GM19452 (cell line): ENCODE data around the gene SLC35F1.
"Not testable (repeated sequence)": the region's sequence is repeated elsewhere in the genome, so short reads cannot be mapped to it uniquely, and the experiment has no call there.

Experiments
- ATAC-seq: cut with Tn5 transposase; IDR thresholded peaks from one replicate; pipeline ENCODE4 v1.9.1; 2021; ENCODE audit not compliant: unreplicated experiment

The SLC35F1 gene

GRCh38 chr6:117924690-117925089 lies 17.6 kb downstream of the SLC35F1 start:
- no peak for ATAC-seq

DNA sequence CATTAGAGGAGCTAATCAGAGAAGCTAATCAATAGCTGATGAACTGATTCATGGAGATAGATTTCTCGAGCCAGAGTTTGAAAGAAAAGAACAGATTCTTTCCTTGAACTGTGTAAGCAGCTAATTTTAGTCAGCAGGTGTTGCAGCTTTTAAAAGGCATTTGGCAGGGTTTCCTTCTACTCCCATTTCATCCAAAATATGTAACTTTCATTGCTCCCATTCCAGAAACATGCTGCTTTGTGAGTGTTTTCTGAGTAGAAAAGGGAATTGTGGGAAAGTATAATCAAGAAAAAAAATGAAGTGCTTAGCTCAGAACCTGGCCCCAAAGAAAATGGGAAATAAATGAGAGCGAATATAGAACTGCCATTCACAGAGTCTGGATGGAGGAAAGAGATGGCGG lies 20.8 kb downstream of the SLC35F1 start:
- no peak for ATAC-seq

- ATAC-seq: no peak
These were observed 21.8 kb downstream of the SLC35F1 start for GRCh38 chr6:117928833-117929232.

DNA sequence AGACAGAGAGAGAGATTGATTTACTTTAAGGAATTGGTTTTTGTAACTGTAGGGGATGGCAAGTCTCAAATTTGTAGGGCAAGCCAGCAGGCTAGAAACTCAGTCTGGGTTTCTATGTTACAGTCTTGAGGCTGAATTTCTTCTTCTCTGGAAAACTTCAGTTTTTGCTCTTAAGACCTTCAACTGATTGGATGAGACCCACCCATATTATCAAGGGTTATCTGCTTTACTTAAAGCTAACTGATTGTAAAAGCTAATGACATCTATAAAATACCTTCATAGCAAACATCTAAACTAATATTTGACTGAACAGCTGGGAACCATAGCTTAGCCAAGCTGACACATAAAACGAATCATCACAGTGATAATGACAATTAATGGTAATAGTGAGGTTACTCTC lies 22.4 kb downstream of the SLC35F1 start:
- no peak for ATAC-seq

DNA sequence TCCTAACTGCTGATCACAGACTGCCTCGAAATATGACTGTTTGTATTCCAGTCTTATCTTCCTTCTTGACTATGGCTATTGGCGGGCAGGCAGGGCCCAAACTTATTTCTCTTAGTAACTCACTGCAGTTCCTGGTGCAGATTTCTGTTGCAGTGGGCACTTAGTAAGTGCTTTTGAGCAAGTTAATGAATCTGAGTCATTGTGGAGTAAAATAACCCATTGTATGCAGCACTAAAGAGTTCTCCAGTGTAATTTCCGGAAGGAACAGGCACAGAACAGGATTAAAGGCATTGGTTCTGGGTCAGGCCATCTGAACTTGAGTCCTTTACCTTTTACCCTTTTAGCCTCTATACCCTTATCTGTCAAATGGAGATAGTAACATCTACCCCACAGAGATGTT lies 23.6 kb downstream of the SLC35F1 start:
- ATAC-seq: no peak

DNA sequence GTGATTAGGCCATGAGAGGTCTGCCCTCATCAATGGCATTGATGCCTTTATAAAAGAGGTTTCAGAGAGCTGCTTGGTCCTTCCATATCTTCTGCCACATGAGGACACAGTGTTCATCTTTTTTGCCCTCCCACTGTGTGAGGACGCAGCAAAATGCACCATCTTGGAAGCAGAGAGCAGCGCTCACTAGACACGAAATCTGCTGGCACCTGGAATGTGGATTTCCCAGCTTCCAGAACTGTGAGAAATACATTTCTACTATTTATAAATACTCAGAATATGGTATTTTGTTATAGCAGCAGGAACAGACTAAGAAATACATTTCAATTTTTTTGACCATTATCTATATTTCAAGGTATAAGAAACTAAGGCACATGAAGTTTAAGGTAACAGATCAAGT lies 24.9 kb downstream of the SLC35F1 start:
- no peak for ATAC-seq

DNA sequence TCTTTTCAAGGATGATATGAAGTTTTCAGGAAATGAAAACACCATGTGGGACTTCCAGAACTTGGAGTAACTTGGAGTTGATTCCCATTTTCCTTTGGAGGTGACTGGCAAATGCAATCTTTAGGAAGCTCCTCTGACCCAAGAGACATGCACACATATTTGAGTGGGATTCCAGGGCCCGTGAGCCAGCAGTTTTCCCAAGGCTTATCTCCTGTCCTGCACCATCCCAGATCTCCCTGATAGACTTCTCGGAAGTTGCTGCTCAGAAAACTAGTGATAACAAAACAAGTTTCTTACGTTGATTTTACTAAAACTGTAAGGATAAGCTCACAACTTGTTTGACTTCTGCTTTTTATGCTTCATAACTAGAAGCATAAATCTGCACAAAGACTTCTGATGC lies 25.6 kb downstream of the SLC35F1 start:
- ATAC-seq: no peak

- ATAC-seq: no peak
These were observed 26.4 kb downstream of the SLC35F1 start for GRCh38 chr6:117933471-117933870.

DNA sequence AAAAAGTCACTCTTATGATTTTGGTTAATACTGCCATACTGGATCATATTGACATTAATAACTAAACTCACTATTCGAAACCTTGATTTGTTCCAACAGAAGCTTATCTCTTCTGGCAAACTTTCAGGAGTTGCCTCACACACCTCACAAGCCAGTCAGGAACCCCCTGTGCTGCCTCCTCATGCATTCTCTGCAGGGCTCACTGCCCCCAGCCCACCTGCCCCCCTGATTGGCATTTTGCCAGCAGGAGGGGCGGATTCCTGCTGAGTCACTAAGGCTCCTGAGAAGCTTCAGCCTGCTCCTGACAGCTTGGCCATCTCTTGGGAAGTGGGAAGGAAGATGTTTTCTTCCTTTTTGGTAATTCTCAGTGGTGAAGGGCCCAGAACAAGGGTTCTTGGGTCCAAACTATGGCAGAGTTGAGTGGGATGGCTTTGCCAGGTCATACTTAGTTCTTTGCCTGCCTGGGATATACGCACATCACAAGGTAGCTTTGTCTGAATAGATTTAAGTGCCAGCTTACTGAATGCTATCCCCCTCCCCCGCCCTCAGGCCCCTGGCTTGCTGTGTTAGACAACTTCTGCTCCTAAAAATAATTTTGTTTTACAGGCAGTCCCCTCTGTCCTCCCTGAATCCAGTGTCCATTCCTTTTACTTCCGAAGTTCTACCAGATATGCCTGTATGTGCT lies 31.4 kb downstream of the SLC35F1 start:
- ATAC-seq: no peak

DNA sequence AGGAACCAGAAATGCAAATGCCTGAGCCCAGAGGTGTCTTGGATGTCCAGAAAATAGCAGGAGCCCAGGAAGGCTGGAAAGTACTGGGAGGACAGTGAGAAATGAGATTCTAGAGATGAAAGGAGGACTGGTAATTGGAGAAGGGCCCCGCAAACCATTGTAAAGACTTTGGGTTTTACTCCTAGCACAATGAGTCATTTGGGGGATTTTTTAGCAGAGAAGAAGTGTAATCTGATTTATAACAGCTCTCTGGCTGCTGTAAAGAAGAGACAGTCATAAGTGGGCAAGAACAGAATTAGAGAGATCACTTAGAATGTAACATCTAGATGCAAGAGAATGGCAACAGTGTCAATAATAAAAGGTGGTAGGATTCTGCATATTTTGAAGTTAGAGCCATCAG lies 40.2 kb downstream of the SLC35F1 start:
- ATAC-seq: no peak

GRCh38 chr6:117951783-117952182 lies 44.7 kb downstream of the SLC35F1 start:
- no peak for ATAC-seq

DNA sequence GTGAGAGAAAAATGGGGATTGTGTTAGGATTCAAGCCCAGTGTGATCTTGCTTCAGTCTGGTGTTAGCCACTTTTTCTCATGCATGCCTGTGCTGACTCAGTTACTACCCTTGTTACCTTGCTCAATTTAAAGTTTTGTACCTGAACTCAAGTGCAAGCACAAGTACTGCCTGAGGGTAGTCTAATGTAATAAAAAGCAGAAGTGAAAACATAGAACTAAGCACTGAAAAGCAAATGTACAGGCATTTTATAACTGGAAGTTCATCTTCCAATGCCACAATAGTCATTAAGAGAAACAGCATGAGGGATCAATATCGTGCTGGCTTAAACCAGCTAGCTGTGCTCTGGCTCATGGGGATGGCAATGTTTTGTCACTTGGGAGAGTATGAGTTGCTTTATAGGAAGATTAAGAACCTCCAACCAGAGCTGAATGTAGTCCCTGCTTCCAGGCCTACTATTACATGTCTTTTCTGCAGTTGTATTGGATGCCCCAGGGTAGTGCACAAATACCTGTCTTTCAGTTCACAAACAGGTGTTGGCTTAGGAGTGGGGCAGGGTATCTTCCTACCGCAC lies 48.7 kb downstream of the SLC35F1 start:
- no peak for ATAC-seq

DNA sequence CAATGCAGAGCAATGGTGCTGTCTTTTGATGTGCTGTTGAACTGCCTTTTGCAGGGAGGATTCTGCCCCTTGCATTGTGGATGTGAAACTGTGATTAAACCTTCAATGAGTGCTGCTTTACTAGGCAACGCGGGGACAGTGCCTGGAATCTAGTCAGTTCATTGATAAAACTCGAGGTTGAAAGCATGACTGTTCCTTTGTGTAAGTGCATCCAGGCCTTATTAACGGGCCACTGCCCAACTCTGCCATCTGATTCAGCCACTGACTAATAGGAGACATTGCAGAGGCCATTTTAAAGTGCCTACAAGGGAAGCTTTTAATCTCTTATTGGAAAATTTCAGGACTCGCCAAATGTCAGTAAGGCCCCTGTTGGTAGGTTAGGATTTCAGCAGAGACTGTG lies 49.3 kb downstream of the SLC35F1 start:
- no peak for ATAC-seq

DNA sequence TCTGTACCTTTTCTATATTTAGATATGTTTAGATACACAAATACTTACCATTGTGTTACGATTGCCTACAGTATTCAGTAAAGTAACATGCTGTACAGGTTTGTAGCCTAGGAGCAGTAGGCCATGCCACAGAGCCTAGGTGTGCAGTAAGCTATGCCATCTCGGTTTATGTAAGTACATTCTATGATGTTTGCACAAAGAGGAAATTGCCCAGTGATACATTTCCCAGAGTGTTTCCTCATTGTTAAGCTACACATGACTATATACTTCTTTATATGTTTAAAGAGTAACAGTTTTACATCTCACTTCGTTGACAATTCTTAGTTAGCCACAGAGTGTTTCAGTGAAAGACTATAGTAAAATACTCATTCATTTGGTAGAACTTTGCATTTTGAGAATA lies 51.5 kb downstream of the SLC35F1 start:
- no peak for ATAC-seq

DNA sequence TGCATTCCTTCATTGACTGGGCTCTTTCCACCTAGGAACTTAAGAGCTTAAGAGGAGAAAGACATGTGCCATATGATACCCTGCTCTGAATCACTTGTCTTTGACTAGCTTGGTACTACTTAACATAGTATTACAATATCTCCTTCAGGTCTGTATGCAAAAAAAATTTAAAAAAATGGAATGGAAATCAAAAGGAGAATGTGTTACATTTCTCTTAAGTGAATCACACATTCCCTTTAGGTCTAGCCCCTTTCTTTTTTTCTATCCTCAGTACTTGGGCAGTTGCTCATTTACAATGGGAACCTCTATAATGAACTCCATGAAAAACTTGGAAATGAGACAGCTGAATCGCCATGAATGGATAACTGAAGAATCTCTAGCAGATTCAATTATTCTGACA lies 53.8 kb downstream of the SLC35F1 start:
- ATAC-seq: no peak

- no peak for ATAC-seq
These were observed 54.2 kb downstream of the SLC35F1 start for GRCh38 chr6:117961301-117961700.

DNA sequence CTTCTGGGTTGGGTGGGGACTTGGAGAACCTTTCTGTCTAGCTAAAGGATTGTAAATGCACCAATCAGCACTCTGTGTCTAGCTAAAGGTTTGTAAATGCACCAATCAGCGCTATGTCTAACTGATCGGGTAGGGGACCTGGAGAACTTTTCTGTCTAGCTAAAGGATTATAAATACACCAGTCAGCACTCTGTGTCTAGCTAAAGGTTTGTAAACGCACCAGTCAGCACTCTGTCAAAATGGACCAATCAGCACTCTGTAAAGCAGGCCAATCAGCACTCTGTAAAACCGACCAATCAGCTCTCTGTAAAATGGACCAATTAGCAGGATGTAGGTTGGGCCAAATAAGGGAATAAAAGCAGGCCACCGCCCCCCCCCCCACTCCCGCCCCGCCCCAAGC lies 58.7 kb downstream of the SLC35F1 start:
- not testable (repeated sequence) for ATAC-seq

GRCh38 chr6:117971637-117972036 lies 64.6 kb downstream of the SLC35F1 start:
- ATAC-seq: no peak

GRCh38 chr6:117974914-117975627 lies 68.0 kb downstream of the SLC35F1 start:
- ATAC-seq: no peak

DNA sequence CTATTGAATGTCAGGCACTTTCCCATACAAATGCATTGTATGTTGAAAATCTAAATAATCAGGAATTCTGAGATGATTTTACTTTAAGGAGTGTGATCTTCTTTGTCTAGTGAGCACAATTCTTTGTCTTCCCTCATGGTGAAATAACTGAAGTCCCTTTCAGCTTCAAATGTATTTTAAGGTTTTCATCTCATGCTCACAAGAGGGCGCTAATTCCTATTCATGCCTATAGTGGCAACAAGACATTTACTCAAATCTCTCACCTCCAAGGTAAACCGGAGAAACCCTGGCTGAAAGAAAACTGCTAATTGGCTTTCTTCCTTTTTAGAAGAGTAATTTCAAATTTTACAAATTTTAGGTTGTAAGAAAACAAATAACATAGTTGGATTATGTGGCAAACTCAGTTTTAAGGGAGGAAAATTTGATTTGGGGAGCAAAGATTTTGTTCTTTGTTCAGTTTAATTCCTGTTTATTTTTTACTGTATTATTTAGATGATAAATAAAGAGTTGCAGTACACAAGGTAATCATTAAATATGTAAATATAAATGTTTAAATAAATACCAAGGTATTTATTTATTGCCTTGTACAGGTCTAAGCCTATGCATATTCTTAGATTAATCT lies 69.1 kb downstream of the SLC35F1 start:
- no peak for ATAC-seq

DNA sequence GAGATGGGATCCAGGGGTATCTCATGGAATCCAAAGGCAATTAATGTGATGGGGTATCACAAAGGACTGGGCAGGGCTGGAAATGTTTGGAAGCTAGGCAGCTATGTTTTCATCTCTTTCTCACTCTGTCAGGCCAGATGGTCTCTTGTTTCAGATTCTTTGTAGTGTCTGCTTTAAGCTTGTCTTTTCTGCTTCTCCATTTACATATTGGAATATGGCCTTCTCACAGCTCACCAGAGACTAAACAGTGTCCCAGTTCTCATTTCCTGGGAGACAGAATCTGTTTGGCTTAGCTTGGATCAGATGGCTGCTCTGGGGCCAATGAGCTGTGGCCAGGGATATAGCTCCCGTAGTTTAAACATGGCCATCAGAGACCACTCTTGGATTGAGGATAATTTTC lies 78.9 kb downstream of the SLC35F1 start:
- no peak for ATAC-seq

DNA sequence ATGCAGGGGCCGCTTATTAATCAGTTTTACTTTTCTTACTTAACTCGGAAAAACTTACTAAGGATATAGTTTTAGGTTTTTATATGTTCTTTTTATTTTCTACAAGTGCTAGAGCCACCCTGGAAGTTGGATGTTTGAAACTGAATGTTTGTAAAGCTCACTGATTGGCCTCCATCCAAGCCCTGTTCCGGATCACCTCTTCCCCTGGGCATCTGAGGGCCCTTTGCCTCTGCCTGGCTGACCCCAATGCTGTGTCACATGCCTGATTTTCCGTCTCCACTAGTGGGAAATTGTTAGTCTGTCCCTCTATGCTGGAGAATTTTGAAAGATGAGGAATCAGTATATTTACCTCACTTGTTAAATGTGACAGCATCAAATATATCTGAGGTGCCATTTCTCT lies 79.3 kb downstream of the SLC35F1 start:
- ATAC-seq: no peak
